Measurements from ENCODE around the gene CFAP65. TPM values are rescaled to one million over a fixed set of nuclear protein-coding genes. Genes with fewer than 3 reads are reported as not detected.

CFAP65 gene
- total RNA-seq, 1 experiment from 2014 or later: 0.52 TPM

GRCh38 chr2:219022616-219023015, 18.7 kb downstream of the CFAP65 start:
- Histone ChIP-seq H3K27ac (ENCODE audit: low read depth, low read length) (no peak overlapping the region), H3K4me2 (ENCODE audit: low read length) (no peak overlapping the region), H3K36me3 (ENCODE audit: control insufficient read depth in 1 of 2, insufficient read depth in 2 of 2, low read length in 2 of 2) (no peaks in the 10 kb centered on the region), H3K9me3 (ENCODE audit: control insufficient read depth in 1 of 2, insufficient read depth in 1 of 2, low read depth in 1 of 2, low read length in 2 of 2) (no peaks in the 10 kb centered on the region), H2AFZ (ENCODE audit: low read depth, low read length, poor library complexity, severe bottlenecking) (no peak overlapping the region), H3K79me2 (ENCODE audit: insufficient read depth, low read length) (no peaks in the 10 kb centered on the region), H3K27me3 (ENCODE audit: insufficient read depth, low read length) (no peaks in the 10 kb centered on the region), H4K20me1 (ENCODE audit: insufficient read depth) (no peaks in the 10 kb centered on the region), H3K9me2 (ENCODE audit: insufficient read depth) (no peaks in the 10 kb centered on the region), H3K4me3 (replicated peaks in 1 of 2; ENCODE audit: low read depth in 1 of 2, low read length in 2 of 2) (no peak overlapping the region), H3K4me1 (ENCODE audit: control insufficient read depth in 1 of 2, insufficient read depth in 2 of 2, low read length in 2 of 2) (no peaks in the 10 kb centered on the region), H3K9ac (ENCODE audit: low read length) (no peak overlapping the region)
- ChIA-PET POLR2A (no interaction called here), CTCF (no interaction called here), RAD21 (ENCODE audit: low non-redundant PET in 1 of 2, low total read pairs in 2 of 2, uncharacterized antibody in 2 of 2, unreplicated experiment in 2 of 2) (no interaction called here)
- DNase-seq (ENCODE audit: low read depth, low spot score): no peak
- ATAC-seq: no peak
- intact Hi-C loops (cut with micrococcal nuclease): no loop called here
- TF ChIP-seq, protein P1, sequence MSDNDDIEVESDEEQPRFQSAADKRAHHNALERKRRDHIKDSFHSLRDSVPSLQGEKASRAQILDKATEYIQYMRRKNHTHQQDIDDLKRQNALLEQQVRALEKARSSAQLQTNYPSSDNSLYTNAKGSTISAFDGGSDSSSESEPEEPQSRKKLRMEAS (IDR thresholded peaks at IDR 0.05): no peak
- no peak for TF ChIP-seq CBX3 (IDR thresholded peaks at IDR 0.05; ENCODE audit: low read depth)
- TF ChIP-seq JUND (IDR thresholded peaks at IDR 0.05): no peak
- TF ChIP-seq, protein P2, sequence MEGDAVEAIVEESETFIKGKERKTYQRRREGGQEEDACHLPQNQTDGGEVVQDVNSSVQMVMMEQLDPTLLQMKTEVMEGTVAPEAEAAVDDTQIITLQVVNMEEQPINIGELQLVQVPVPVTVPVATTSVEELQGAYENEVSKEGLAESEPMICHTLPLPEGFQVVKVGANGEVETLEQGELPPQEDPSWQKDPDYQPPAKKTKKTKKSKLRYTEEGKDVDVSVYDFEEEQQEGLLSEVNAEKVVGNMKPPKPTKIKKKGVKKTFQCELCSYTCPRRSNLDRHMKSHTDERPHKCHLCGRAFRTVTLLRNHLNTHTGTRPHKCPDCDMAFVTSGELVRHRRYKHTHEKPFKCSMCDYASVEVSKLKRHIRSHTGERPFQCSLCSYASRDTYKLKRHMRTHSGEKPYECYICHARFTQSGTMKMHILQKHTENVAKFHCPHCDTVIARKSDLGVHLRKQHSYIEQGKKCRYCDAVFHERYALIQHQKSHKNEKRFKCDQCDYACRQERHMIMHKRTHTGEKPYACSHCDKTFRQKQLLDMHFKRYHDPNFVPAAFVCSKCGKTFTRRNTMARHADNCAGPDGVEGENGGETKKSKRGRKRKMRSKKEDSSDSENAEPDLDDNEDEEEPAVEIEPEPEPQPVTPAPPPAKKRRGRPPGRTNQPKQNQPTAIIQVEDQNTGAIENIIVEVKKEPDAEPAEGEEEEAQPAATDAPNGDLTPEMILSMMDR (IDR thresholded peaks at IDR 0.05 in 2 of 3, conservative IDR thresholded peaks at IDR 0.05 in 1 of 3; ENCODE audit: borderline replicate concordance in 1 of 3, insufficient read depth in 1 of 3, low read depth in 2 of 3, low read length in 2 of 3): no peak
- no peak for TF ChIP-seq POLR2AphosphoS5 (IDR thresholded peaks at IDR 0.05; ENCODE audit: low read depth, low read length)
- TF ChIP-seq ATF3 (IDR thresholded peaks at IDR 0.05): no peak
- TF ChIP-seq SP1 (IDR thresholded peaks at IDR 0.05; ENCODE audit: low read depth): no peak
- TF ChIP-seq, protein P3, sequence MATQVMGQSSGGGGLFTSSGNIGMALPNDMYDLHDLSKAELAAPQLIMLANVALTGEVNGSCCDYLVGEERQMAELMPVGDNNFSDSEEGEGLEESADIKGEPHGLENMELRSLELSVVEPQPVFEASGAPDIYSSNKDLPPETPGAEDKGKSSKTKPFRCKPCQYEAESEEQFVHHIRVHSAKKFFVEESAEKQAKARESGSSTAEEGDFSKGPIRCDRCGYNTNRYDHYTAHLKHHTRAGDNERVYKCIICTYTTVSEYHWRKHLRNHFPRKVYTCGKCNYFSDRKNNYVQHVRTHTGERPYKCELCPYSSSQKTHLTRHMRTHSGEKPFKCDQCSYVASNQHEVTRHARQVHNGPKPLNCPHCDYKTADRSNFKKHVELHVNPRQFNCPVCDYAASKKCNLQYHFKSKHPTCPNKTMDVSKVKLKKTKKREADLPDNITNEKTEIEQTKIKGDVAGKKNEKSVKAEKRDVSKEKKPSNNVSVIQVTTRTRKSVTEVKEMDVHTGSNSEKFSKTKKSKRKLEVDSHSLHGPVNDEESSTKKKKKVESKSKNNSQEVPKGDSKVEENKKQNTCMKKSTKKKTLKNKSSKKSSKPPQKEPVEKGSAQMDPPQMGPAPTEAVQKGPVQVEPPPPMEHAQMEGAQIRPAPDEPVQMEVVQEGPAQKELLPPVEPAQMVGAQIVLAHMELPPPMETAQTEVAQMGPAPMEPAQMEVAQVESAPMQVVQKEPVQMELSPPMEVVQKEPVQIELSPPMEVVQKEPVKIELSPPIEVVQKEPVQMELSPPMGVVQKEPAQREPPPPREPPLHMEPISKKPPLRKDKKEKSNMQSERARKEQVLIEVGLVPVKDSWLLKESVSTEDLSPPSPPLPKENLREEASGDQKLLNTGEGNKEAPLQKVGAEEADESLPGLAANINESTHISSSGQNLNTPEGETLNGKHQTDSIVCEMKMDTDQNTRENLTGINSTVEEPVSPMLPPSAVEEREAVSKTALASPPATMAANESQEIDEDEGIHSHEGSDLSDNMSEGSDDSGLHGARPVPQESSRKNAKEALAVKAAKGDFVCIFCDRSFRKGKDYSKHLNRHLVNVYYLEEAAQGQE (IDR thresholded peaks at IDR 0.05; ENCODE audit: low read depth): no peak
- no peak for TF ChIP-seq ZNF274 (IDR thresholded peaks at IDR 0.05; ENCODE audit: low read depth, low read length)
- TF ChIP-seq CEBPB (IDR thresholded peaks at IDR 0.05; ENCODE audit: low read depth): no peak
- TF ChIP-seq, protein P4, sequence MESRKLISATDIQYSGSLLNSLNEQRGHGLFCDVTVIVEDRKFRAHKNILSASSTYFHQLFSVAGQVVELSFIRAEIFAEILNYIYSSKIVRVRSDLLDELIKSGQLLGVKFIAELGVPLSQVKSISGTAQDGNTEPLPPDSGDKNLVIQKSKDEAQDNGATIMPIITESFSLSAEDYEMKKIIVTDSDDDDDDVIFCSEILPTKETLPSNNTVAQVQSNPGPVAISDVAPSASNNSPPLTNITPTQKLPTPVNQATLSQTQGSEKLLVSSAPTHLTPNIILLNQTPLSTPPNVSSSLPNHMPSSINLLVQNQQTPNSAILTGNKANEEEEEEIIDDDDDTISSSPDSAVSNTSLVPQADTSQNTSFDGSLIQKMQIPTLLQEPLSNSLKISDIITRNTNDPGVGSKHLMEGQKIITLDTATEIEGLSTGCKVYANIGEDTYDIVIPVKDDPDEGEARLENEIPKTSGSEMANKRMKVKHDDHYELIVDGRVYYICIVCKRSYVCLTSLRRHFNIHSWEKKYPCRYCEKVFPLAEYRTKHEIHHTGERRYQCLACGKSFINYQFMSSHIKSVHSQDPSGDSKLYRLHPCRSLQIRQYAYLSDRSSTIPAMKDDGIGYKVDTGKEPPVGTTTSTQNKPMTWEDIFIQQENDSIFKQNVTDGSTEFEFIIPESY (IDR thresholded peaks at IDR 0.05; ENCODE audit: extremely low read depth, insufficient replicate concordance, low read length): no peak
- no peak for TF ChIP-seq SRF (IDR thresholded peaks at IDR 0.05; ENCODE audit: low read depth)
- no peak for TF ChIP-seq EGR1 (IDR thresholded peaks at IDR 0.05; ENCODE audit: low read depth)
- TF ChIP-seq POLR2A (IDR thresholded peaks at IDR 0.05; ENCODE audit: borderline replicate concordance, extremely low read depth, insufficient read depth, insufficient read length): no peak
- no peak for TF ChIP-seq TCF7L2 (IDR thresholded peaks at IDR 0.05; ENCODE audit: borderline replicate concordance, extremely low read depth, insufficient read depth, insufficient read length)
- BruUV-seq (replicated peaks): no TSS peak
